GM12878 (cell line): ENCODE data around the gene RNU2-63P. TPM values are rescaled to one million over a fixed set of nuclear protein-coding genes. Genes with fewer than 3 reads are reported as not detected.
"Not testable (repeated sequence)": the region's sequence is repeated elsewhere in the genome, so short reads cannot be mapped to it uniquely, and the experiment has no call there.

Experiments
- ATAC-seq: fragments of 200-7000 bp; cut with Tn5 transposase; 3 replicates; pipeline ENCODE4 v1.9.1; 2020; ENCODE audit warnings: mild to moderate bottlenecking, moderate library complexity
- BruUV-seq: library from RNA; stranded (reverse); fragments of 400-500 nt; replicated peaks from 2 replicates; lab custom pipeline; 2021; lab: Mats Ljungman, UMichigan
- CTCF ChIA-PET: fragments of 300-600 bp; sonication (Branson Sonifier 250); formaldehyde crosslinking; extraction: SDS; loops from one replicate; lab custom pipeline; 2021; ENCODE audit warnings: inconsistent platforms; lab: Yijun Ruan, JAX
- POLR2A ChIA-PET: fragments of 350-600 bp; formaldehyde crosslinking; extraction: SDS; loops from one replicate; lab custom pipeline; 2021; ENCODE audit warnings: inconsistent platforms; lab: Charles Lee
- RAD21 ChIA-PET: fragments of 300-600 bp; sonication (Branson Sonifier 250); formaldehyde crosslinking; loops from one replicate; lab custom pipeline; 2023; ENCODE audit warnings: antibody characterized with exemption; ENCODE audit not compliant: unreplicated experiment; lab: Charles Lee
- SMC1A ChIA-PET: fragments of 300-600 bp; sonication (Branson Sonifier 250); formaldehyde crosslinking; loops from one replicate; lab custom pipeline; 2023; ENCODE audit not compliant: unreplicated experiment, uncharacterized antibody; lab: Charles Lee
- DNase-seq: peaks from one replicate; pipeline ENCODE4 v3.0.0-alpha.2; 2011; ENCODE audit warnings: low read depth, low spot score
- FAIRE-seq: peaks from 3 replicates; lab custom pipeline; 2011; peaks lifted over from hg19 to GRCh38; lab: Jason Lieb, UNC
- H2AFZ ChIP-seq: 2 replicates; pipeline ENCODE4 v1.6.0; 2011; ENCODE audit warnings: low read depth, low read length, control low read depth; ENCODE audit not compliant: control insufficient read depth
- H3K27ac ChIP-seq: 2 replicates; pipeline ENCODE4 v1.5.1; 2011; ENCODE audit warnings: control low read depth; ENCODE audit not compliant: control insufficient read depth, insufficient read depth
- H3K27me3 ChIP-seq, 2 experiments: replicated peaks in 1 of 2; 2 replicates each; pipeline versions ENCODE4 v1.6.0 to v1.6.1; 2011; ENCODE audit warnings: low read length in 1 of 2; ENCODE audit not compliant: control insufficient read depth in 2 of 2, insufficient read depth in 2 of 2
- H3K36me3 ChIP-seq, 2 experiments: 2 replicates each; pipeline ENCODE4 v1.5.1; 2011; ENCODE audit warnings: low read length in 1 of 2; ENCODE audit not compliant: control insufficient read depth in 2 of 2, insufficient read depth in 2 of 2
- H3K4me1 ChIP-seq: 2 replicates; pipeline ENCODE4 v1.6.1; 2011; ENCODE audit warnings: mild to moderate bottlenecking, low read length, moderate library complexity, mixed read lengths; ENCODE audit not compliant: control insufficient read depth, insufficient read depth
- H3K4me2 ChIP-seq: 2 replicates; pipeline ENCODE4 v1.6.0; 2011; ENCODE audit warnings: control low read depth; ENCODE audit not compliant: control insufficient read depth, insufficient read depth
- H3K4me3 ChIP-seq: fragments of 200-600 bp; sonication (generic); 2 replicates; pipeline ENCODE4 v1.5.1; 2016
- H3K79me2 ChIP-seq: 2 replicates; pipeline ENCODE4 v1.6.0; 2011; ENCODE audit warnings: low read length; ENCODE audit not compliant: control insufficient read depth, insufficient read depth
- H3K9ac ChIP-seq: 2 replicates; pipeline ENCODE4 v1.8.0; 2011; ENCODE audit warnings: low read length, control low read depth, mixed read lengths; ENCODE audit not compliant: control insufficient read depth, insufficient read depth
- H3K9me3 ChIP-seq: replicated peaks from 3 replicates; pipeline ENCODE4 v1.5.1; 2011; ENCODE audit warnings: mild to moderate bottlenecking, low read length; ENCODE audit not compliant: control insufficient read depth, insufficient read depth
- H4K20me1 ChIP-seq: 2 replicates; pipeline ENCODE4 v1.6.0; 2011; ENCODE audit not compliant: control insufficient read depth, insufficient read depth
- LARP7 ChIP-seq: fragments of 450-650 bp; IDR thresholded peaks from 2 replicates; pipeline ENCODE4 v1.6.1; 2017; ENCODE audit warnings: mild to moderate bottlenecking
- SMARCA5 ChIP-seq: fragments of 450-650 bp; IDR thresholded peaks from 2 replicates; pipeline ENCODE4 v1.6.1; 2017; ENCODE audit warnings: mild to moderate bottlenecking
- SREBF1 ChIP-seq: IDR thresholded peaks from 2 replicates; pipeline ENCODE4 v1.6.1; 2012; ENCODE audit warnings: mild to moderate bottlenecking, low read length
- WRNIP1 ChIP-seq: IDR thresholded peaks from 2 replicates; pipeline ENCODE4 v1.6.1; 2011; ENCODE audit warnings: low read depth, low read length, improper control_type of control experiment, borderline replicate concordance
- ZBED1 ChIP-seq: IDR thresholded peaks from 2 replicates; pipeline ENCODE4 v1.6.1; 2016; ENCODE audit warnings: borderline replicate concordance
- ZSCAN29 ChIP-seq: fragments of 450-650 bp; IDR thresholded peaks from 2 replicates; pipeline ENCODE4 v1.6.1; 2017; ENCODE audit warnings: mild to moderate bottlenecking, moderate library complexity
- WGBS: methylation state at CpG from one replicate; pipeline ENCODE4 v1.1.6; 2016; ENCODE audit warnings: low lambda C conversion rate; ENCODE audit not compliant: insufficient replicate concordance, insufficient coverage; ENCODE audit errors: missing lambda C conversion rate; 5-methylcytosine and 5-hydroxymethylcytosine counted together
- in situ Hi-C: fragments of 300-500 bp; cut with MboI; formaldehyde crosslinking; loops from 9 replicates; pipeline ENCODE4 v1.14.3; 2018; ENCODE audit warnings: mixed read lengths
- intact Hi-C: fragments of 100-400 bp; cut with micrococcal nuclease; formaldehyde crosslinking; loops from one replicate; pipeline ENCODE4 v1.14.2; 2022; ENCODE audit not compliant: unreplicated experiment
- polyA plus RNA-seq, 11 experiments: library from polyadenylated mRNA; depleted of rRNA in 4 of 11; unstranded in 6 of 11; stranded (reverse) in 5 of 11; fragments of >200 nt; fragmentation: Nextera tagmentation in 4 of 11; fragmentation: Illumina TruSeq in 1 of 11; extraction: Ambion mirVana in 4 of 11; extraction: Trizol in 1 of 11; gene quantifications; 1 replicate in 1 of 11; 2 replicates in 10 of 11; pipeline versions ENCODE4 v1.2.1 to v1.2.3, GENCODE V29; 2011 to 2016; ENCODE audit warnings: inconsistent platforms in 2 of 11, missing spikeins in 2 of 11, low read depth in 1 of 11
- total RNA-seq, 4 experiments: library from RNA; depleted of rRNA in 3 of 4; stranded (reverse); fragments of >200 nt in 3 of 4; fragmentation: Illumina TruSeq in 1 of 4; extraction: Trizol in 1 of 4; gene quantifications; 2 replicates each; pipeline versions ENCODE4 v1.2.1 to v1.2.3, GENCODE V29; 2013 to 2021
- TF ChIP-seq, protein P1 (sequence below): fragments of 450-650 bp; IDR thresholded peaks from 2 replicates; pipeline ENCODE4 v1.6.1; 2017; ENCODE audit warnings: mild to moderate bottlenecking

The RNU2-63P gene
- total and polyA plus RNA-seq, 10 of the 15 experiments (the other 5 are each of a cell fraction or from before 2014, with no cell fraction given): 10.7 to 117 (median 12.3) TPM; not detected in 5

DNA sequence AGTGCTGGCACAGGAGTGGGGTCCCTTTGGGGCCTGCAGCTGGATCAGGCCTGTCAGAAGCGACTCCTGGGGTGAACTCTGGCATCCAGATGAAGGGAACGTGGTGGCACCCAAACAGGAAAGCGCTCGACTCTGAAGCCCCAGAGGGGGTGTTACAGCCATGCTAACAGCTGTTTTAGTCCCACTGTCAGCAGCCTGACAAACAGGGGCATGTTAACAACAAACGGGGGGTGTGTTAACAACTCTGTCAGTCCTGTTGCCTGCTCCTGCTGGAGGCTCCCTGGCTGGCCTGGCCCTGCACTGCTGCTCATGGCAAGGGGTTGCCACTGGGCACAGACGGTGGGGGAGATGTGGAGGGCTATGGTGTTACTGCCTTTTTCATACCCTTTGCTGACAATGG is 2.6 kb upstream of the RNU2-63P start (continued):
- TF ChIP-seq, protein P1, sequence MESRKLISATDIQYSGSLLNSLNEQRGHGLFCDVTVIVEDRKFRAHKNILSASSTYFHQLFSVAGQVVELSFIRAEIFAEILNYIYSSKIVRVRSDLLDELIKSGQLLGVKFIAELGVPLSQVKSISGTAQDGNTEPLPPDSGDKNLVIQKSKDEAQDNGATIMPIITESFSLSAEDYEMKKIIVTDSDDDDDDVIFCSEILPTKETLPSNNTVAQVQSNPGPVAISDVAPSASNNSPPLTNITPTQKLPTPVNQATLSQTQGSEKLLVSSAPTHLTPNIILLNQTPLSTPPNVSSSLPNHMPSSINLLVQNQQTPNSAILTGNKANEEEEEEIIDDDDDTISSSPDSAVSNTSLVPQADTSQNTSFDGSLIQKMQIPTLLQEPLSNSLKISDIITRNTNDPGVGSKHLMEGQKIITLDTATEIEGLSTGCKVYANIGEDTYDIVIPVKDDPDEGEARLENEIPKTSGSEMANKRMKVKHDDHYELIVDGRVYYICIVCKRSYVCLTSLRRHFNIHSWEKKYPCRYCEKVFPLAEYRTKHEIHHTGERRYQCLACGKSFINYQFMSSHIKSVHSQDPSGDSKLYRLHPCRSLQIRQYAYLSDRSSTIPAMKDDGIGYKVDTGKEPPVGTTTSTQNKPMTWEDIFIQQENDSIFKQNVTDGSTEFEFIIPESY: no peak
- TF ChIP-seq ZBED1: no peak
- TF ChIP-seq WRNIP1: no peak
- TF ChIP-seq SREBF1: no peak
- no peak for TF ChIP-seq LARP7
- TF ChIP-seq SMARCA5: no peak
- no peak for TF ChIP-seq ZSCAN29

DNA sequence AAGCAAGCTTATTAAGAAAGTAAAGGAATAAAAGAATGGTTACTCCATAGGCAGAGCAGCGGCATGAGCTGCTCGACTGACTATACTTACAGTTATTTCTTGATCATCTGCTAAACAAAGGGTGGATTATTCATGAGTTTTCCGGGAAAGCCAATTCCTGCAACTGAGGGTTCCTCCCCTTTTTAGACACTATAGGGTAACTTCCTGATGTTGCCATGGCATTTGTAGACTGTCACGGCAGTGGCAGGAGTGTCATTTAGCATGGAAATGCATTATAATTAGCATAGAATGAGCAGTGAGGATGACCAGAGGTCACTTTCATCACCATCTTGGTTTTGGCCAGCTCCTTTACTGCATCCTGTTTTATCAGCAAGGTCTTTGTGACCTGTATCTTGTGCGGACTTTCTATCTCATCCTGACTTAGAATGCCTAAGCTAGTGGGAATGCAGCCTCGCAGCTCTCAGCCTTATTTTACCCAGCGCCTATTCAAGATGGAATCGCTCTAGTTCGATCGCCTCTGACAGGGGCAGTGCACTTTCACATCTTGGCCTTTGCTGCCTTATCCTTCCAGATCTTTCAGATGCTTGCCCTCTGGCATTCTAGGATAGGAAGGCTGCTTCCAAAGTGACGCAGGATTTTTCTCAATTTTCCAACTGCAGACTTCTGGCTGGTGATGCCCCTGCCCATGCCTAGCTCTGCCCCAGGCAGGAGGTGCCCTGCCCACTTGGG is 1.9 kb upstream of the RNU2-63P start:
- H3K4me1 ChIP-seq, DNase-seq, FAIRE-seq, POLR2A ChIA-PET, BruUV-seq, H3K27me3 ChIP-seq, H3K4me2 ChIP-seq, H3K27ac ChIP-seq, RAD21 ChIA-PET, H3K9ac ChIP-seq, H3K79me2 ChIP-seq, H3K36me3 ChIP-seq, intact Hi-C loops, SMC1A ChIA-PET, H3K4me3 ChIP-seq, H3K9me3 ChIP-seq, ATAC-seq, H4K20me1 ChIP-seq, CTCF ChIA-PET, H2AFZ ChIP-seq: not testable (repeated sequence)
- WGBS: 81% methylated on average over 11 of the region's 11 CpGs
- in situ Hi-C loops: loop anchor here (25.0 kb wide), 1 partner anchor 531 kb away; no protein-coding TSS in a partner anchor

DNA sequence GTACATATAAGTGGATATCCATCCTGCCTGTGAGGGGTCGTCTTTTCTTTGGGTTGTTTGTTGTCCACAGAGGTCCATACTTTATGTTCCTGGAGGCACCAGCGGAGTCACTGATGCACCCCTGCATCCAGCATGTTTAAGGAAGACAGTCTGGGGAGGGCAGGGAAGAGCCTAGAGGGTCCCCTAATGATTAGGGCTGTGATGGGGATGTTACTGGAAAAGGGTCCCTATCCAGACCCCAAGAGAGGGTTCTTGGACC is 1.4 kb upstream of the RNU2-63P start:
- ATAC-seq, SMC1A ChIA-PET: not testable (repeated sequence)
- WGBS: 39% methylated on average over 2 of the region's 2 CpGs

More for the DNA sequence above, 1.4 kb upstream of the RNU2-63P start:
- POLR2A ChIA-PET, H3K27ac ChIP-seq, intact Hi-C loops, H3K9me3 ChIP-seq, RAD21 ChIA-PET, CTCF ChIA-PET, H3K9ac ChIP-seq, FAIRE-seq, H3K4me1 ChIP-seq, H3K27me3 ChIP-seq, H3K36me3 ChIP-seq, H3K4me3 ChIP-seq, DNase-seq, H4K20me1 ChIP-seq, H3K4me2 ChIP-seq, H2AFZ ChIP-seq, H3K79me2 ChIP-seq, BruUV-seq: not testable (repeated sequence)
- in situ Hi-C loops: loop anchor here (25.0 kb wide), 1 partner anchor 530 kb away; no protein-coding TSS in a partner anchor
